GM19043 (cell line): ENCODE measurements around the gene ART4.
A peak's percentile ranks its signal among the peaks of the same experiment; 100 is the strongest.

Experiments
- ATAC-seq: cut with Tn5 transposase; IDR thresholded peaks from one replicate; pipeline ENCODE4 v1.9.1; 2021; ENCODE audit warnings: low read depth; ENCODE audit not compliant: unreplicated experiment

ART4 gene

GRCh38 chr12:14843425-14843887 lies at the start of gene ART4:
Gene ART4 (minus strand): TSS chr12:14843526. CDS start chr12:14843113, 413 bp downstream.
- no peak for ATAC-seq

GRCh38 chr12:14892726-14893505 lies 49.6 kb upstream of the ART4 start:
- no peak for ATAC-seq

GRCh38 chr12:14890701-14891100 lies 47.4 kb upstream of the ART4 start:
- no peak for ATAC-seq

GRCh38 chr12:14886271-14886670 lies 42.9 kb upstream of the ART4 start:
- ATAC-seq: no peak

- no peak for ATAC-seq
Observed at GRCh38 chr12:14885718-14886221, 42.4 kb upstream of the ART4 start, which contains the start of gene MGP. Gene MGP (minus strand): TSS chr12:14885854. CDS start chr12:14885791, 63 bp downstream.

- peak; percentile 96 for ATAC-seq
Observed at GRCh38 chr12:14884458-14884878, 41.1 kb upstream of the ART4 start.

GRCh38 chr12:14883686-14884085 lies 40.4 kb upstream of the ART4 start:
- no peak for ATAC-seq

- ATAC-seq: no peak
Observed at GRCh38 chr12:14880890-14881453, 37.6 kb upstream of the ART4 start.

- ATAC-seq: no peak
Observed at GRCh38 chr12:14879222-14879933, 36.1 kb upstream of the ART4 start.

GRCh38 chr12:14878488-14878887 lies 35.2 kb upstream of the ART4 start:
- ATAC-seq: no peak

- ATAC-seq: no peak
Observed at GRCh38 chr12:14876833-14877232, 33.5 kb upstream of the ART4 start.

GRCh38 chr12:14874882-14875281 lies 31.6 kb upstream of the ART4 start:
- no peak for ATAC-seq

- ATAC-seq: no peak
Observed at GRCh38 chr12:14873440-14874185, 30.3 kb upstream of the ART4 start.

GRCh38 chr12:14871886-14872285 lies 28.6 kb upstream of the ART4 start:
- ATAC-seq: no peak

- no peak for ATAC-seq
Observed at GRCh38 chr12:14871247-14871646, 27.9 kb upstream of the ART4 start.

GRCh38 chr12:14868916-14869506 lies 25.7 kb upstream of the ART4 start:
- ATAC-seq: no peak

- no peak for ATAC-seq
Observed at GRCh38 chr12:14860490-14860889, 17.2 kb upstream of the ART4 start.

- no peak for ATAC-seq
Observed at GRCh38 chr12:14858513-14858912, 15.2 kb upstream of the ART4 start.

GRCh38 chr12:14854586-14855183 lies 11.4 kb upstream of the ART4 start:
- ATAC-seq: no peak

- ATAC-seq: no peak
Observed at GRCh38 chr12:14853961-14854360, 10.6 kb upstream of the ART4 start.
